DOHH2 (cell line): ENCODE measurements around the gene NEDD4L.

Experiments
- EZH2phosphoT487 ChIP-seq: fragments of 200-600 bp; sonication (generic); IDR thresholded peaks from 2 replicates; pipeline ENCODE4 v1.6.1; 2017; ENCODE audit warnings: borderline replicate concordance, mild to moderate bottlenecking, antibody characterized with exemption, low read length, moderate library complexity, mixed read lengths
- TF ChIP-seq, protein P1 (sequence below): fragments of 200-600 bp; sonication (generic); IDR thresholded peaks from one replicate; pipeline ENCODE4 v1.5.1; 2014; ENCODE audit warnings: antibody characterized with exemption, mild to moderate bottlenecking, low read depth, low read length; ENCODE audit not compliant: poor library complexity, severe bottlenecking

DNA sequence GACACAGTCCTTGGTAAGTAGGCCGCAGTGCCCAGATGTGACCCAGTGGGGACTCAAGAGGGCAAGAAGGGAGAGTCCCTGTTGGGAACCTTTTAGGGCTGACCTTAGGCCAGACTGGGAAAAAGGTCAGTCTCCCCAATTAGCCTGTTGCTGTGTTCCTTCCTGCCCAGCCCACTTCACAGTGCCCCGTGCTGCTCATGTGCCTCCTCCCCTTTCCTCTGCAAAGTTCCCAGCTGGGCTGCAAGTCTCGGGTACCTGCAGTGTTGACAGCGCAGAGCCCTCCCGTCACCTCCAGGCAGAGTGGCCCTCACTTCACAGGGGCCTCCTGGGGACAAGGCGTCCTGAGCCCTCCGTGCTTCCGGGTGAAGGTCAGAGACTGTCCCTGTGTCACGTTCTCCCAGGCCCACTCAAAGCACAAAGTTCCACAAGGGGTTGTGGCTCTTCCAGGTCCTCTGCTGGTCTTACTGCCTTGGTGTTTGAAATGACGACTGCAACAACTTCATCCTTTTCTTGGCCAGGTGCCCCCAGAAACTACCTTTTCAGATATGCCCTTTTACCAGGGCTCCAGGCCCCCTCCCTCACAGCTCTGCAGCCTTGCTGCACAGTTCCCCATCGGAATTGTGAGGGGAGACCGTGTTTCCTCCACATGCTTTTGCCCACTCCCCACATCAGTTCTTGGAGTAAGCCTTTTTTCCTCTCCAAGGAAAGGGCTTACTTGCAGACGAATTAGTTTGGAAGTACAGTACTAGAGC, 359.1 kb downstream of the NEDD4L start:
- TF ChIP-seq, protein P1, sequence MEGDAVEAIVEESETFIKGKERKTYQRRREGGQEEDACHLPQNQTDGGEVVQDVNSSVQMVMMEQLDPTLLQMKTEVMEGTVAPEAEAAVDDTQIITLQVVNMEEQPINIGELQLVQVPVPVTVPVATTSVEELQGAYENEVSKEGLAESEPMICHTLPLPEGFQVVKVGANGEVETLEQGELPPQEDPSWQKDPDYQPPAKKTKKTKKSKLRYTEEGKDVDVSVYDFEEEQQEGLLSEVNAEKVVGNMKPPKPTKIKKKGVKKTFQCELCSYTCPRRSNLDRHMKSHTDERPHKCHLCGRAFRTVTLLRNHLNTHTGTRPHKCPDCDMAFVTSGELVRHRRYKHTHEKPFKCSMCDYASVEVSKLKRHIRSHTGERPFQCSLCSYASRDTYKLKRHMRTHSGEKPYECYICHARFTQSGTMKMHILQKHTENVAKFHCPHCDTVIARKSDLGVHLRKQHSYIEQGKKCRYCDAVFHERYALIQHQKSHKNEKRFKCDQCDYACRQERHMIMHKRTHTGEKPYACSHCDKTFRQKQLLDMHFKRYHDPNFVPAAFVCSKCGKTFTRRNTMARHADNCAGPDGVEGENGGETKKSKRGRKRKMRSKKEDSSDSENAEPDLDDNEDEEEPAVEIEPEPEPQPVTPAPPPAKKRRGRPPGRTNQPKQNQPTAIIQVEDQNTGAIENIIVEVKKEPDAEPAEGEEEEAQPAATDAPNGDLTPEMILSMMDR, result no peak
- no peak for TF ChIP-seq EZH2phosphoT487
